ENCODE results near the gene HOMER1.

The HOMER1 gene

GRCh38 chr5:79488058-79488457, 25.9 kb downstream of the HOMER1 start:
- DNase-seq, result no peak

- no peak for DNase-seq
These were observed 26.7 kb downstream of the HOMER1 start for GRCh38 chr5:79487251-79487650.

GRCh38 chr5:79486116-79486515, 27.8 kb downstream of the HOMER1 start:
- no peak for DNase-seq

- DNase-seq, result no peak
These were observed 29.2 kb downstream of the HOMER1 start for GRCh38 chr5:79484731-79485130.

- no peak for DNase-seq
These were observed 32.4 kb downstream of the HOMER1 start for GRCh38 chr5:79481574-79481973.

GRCh38 chr5:79480991-79481390, 32.9 kb downstream of the HOMER1 start:
- DNase-seq, result no peak

- no peak for DNase-seq
These were observed 38.8 kb downstream of the HOMER1 start for GRCh38 chr5:79475152-79475466.

- no peak for DNase-seq
These were observed 39.4 kb downstream of the HOMER1 start for GRCh38 chr5:79474367-79475151.

- no peak for DNase-seq
These were observed 42.4 kb downstream of the HOMER1 start for GRCh38 chr5:79471556-79471955.

- DNase-seq, result peak; percentile 50
These were observed 49.1 kb downstream of the HOMER1 start for GRCh38 chr5:79464695-79465332.

- DNase-seq, result no peak
These were observed 49.7 kb downstream of the HOMER1 start for GRCh38 chr5:79464278-79464677.

GRCh38 chr5:79459626-79460025, 54.3 kb downstream of the HOMER1 start:
- DNase-seq, result no peak

- no peak for DNase-seq
These were observed 56.9 kb downstream of the HOMER1 start for GRCh38 chr5:79456890-79457583.

GRCh38 chr5:79456400-79456799, 57.5 kb downstream of the HOMER1 start:
- no peak for DNase-seq

GRCh38 chr5:79454043-79454442, 59.9 kb downstream of the HOMER1 start:
- no peak for DNase-seq

- no peak for DNase-seq
These were observed 65.6 kb downstream of the HOMER1 start for GRCh38 chr5:79448336-79448735.

GRCh38 chr5:79436821-79437220, 77.1 kb downstream of the HOMER1 start:
- no peak for DNase-seq

- DNase-seq, result no peak
These were observed 77.7 kb downstream of the HOMER1 start for GRCh38 chr5:79436224-79436623.

- no peak for DNase-seq
These were observed 83.7 kb downstream of the HOMER1 start for GRCh38 chr5:79430196-79430595.

GRCh38 chr5:79423296-79423695, 90.6 kb downstream of the HOMER1 start:
- DNase-seq, result no peak

GRCh38 chr5:79420248-79420647, 93.7 kb downstream of the HOMER1 start:
- no peak for DNase-seq

- DNase-seq, result no peak
These were observed 95.7 kb downstream of the HOMER1 start for GRCh38 chr5:79418276-79418675.

GRCh38 chr5:79417495-79417894, 96.4 kb downstream of the HOMER1 start:
- no peak for DNase-seq

- DNase-seq, result no peak
These were observed 97.4 kb downstream of the HOMER1 start for GRCh38 chr5:79416499-79416898.

All from NCI-H2029 treated with DMSO at 0.1 percent for 48 hours (cell line).